PC-9 (cell line): ENCODE data around the gene RPL36A. TPM values are rescaled to one million over a fixed set of nuclear protein-coding genes. Genes with fewer than 3 reads are reported as not detected.

Experiments used
- BruUV-seq: library from RNA; stranded (reverse); fragments of 400-500 nt; replicated peaks from 2 replicates; lab custom pipeline; 2021; lab: Mats Ljungman, UMichigan
- CTCF ChIA-PET: fragments of 300-600 bp; sonication (Branson Sonifier 250); formaldehyde crosslinking; loops from one replicate; lab custom pipeline; 2022; ENCODE audit warnings: antibody characterized with exemption; lab: Charles Lee
- POLR2A ChIA-PET: fragments of 300-600 bp; sonication (Branson Sonifier 250); formaldehyde crosslinking; loops from one replicate; lab custom pipeline; 2022; ENCODE audit warnings: antibody characterized with exemption; ENCODE audit not compliant: unreplicated experiment; lab: Charles Lee
- DNase-seq, 2 experiments: peaks; one replicate each; pipeline versions ENCODE4 v3.0.0 to v3.0.0-alpha.2; 2015 to 2022; ENCODE audit warnings: mixed read lengths in 1 of 2
- H2AFZ ChIP-seq: fragments of 200-600 bp; sonication (generic); 2 replicates; pipeline ENCODE4 v1.8.1; 2017; ENCODE audit warnings: antibody characterized with exemption
- H3F3A ChIP-seq: fragments of 200-600 bp; sonication (generic); 2 replicates; pipeline ENCODE4 v1.8.1; 2017; ENCODE audit warnings: antibody characterized with exemption, mild to moderate bottlenecking, low read depth; ENCODE audit not compliant: insufficient read depth
- H3K27ac ChIP-seq: fragments of 200-600 bp; sonication (generic); 2 replicates; pipeline ENCODE4 v1.6.1; 2016; ENCODE audit warnings: mixed run types
- H3K27me3 ChIP-seq: fragments of 200-600 bp; sonication (generic); 2 replicates; pipeline ENCODE4 v1.6.1; 2016; ENCODE audit warnings: low read depth, mixed run types; ENCODE audit not compliant: insufficient read depth
- H3K36me3 ChIP-seq: fragments of 200-600 bp; sonication (generic); 2 replicates; pipeline ENCODE4 v1.6.1; 2016; ENCODE audit warnings: low read depth, mixed run types
- H3K4me1 ChIP-seq: fragments of 200-600 bp; sonication (generic); replicated peaks from 2 replicates; pipeline ENCODE4 v1.6.1; 2016; ENCODE audit warnings: mixed run types; ENCODE audit not compliant: insufficient read depth
- H3K4me2 ChIP-seq: fragments of 200-600 bp; sonication (generic); 2 replicates; pipeline ENCODE4 v1.6.1; 2017; ENCODE audit warnings: mixed run types
- H3K4me3 ChIP-seq: fragments of 200-600 bp; sonication (generic); 2 replicates; pipeline ENCODE4 v1.6.1; 2016; ENCODE audit warnings: mixed run types
- H3K79me2 ChIP-seq: fragments of 200-600 bp; sonication (generic); 2 replicates; pipeline ENCODE4 v1.6.1; 2017; ENCODE audit warnings: low read depth, mixed run types
- H3K9me2 ChIP-seq: fragments of 200-600 bp; sonication (generic); 2 replicates; pipeline ENCODE4 v1.8.1; 2017; ENCODE audit warnings: mild to moderate bottlenecking; ENCODE audit not compliant: insufficient read depth
- H3K9me3 ChIP-seq: fragments of 200-600 bp; sonication (generic); 2 replicates; pipeline ENCODE4 v1.8.1; 2016; ENCODE audit warnings: low read depth; ENCODE audit not compliant: insufficient read depth
- H4K20me1 ChIP-seq: fragments of 200-600 bp; sonication (generic); 2 replicates; pipeline ENCODE4 v1.8.1; 2017; ENCODE audit not compliant: insufficient read depth
- EZH2 ChIP-seq: fragments of 200-600 bp; sonication (generic); IDR thresholded peaks from 2 replicates; pipeline ENCODE4 v1.8.0; 2017; ENCODE audit warnings: antibody characterized with exemption, low read depth
- intact Hi-C: fragments of 100-400 bp; cut with micrococcal nuclease; formaldehyde crosslinking; loops from one replicate; pipeline ENCODE4 v1.10.0; 2022; ENCODE audit not compliant: unreplicated experiment
- total RNA-seq: library from RNA; stranded (reverse); gene quantifications from 2 replicates; pipeline ENCODE4 v1.2.3, GENCODE V29; 2021
- TF ChIP-seq, protein P1 (sequence below): fragments of 200-600 bp; sonication (generic); conservative IDR thresholded peaks from 2 replicates; pipeline ENCODE4 v1.6.1; 2017; ENCODE audit warnings: mixed run types, antibody characterized with exemption, mild to moderate bottlenecking, moderate library complexity

Gene RPL36A
- total RNA-seq, 1 experiment from 2014 or later = 299 TPM

DNA sequence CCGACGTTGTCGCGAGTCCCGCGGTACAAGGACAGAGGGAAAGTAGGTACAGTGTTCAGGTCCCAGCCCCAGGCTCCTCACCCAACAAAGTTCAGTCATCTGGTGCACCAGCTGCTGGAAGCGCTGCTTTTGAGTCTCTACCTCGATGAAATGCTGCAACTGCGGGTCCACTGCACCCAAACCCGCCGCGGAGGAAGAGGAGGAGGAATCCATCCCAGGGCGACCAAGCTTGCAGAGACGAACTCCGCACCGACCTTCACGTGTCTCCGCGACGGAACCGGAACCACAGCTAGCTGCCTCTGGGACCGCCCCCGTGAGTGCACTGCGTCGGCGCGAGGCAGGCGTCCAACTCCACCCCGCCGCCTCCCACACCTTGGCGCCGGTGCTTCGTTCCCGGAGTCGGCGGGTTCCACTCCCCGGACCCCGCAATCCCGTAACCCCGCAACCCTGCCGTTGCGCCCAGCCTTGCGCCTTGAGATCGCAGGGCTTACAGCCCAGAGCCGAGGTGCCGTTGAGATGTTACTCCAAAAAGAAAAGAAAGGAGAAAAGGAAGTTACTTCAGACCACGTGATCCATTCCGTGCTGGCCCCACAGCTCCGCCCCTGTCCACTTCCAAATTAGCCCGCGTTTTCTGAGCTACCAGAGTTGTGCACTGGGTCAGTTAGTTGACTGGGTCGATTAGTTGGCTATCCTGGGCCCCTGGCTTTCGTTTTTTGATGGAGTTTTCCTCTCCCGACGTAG, 42.2 kb upstream of the RPL36A start, which contains the start of gene TIMM8A:
TSS of gene TIMM8A (minus strand) at position 291 of the 741 bp plus-strand sequence. CDS start at position 213, 78 bp downstream.
- Histone ChIP-seq H3K79me2 (peaks cover 35% of the 10 kb centered on the region), H3K4me1 (peaks cover 9% of the 10 kb centered on the region; the same call in 1 of the 2 replicates), H3K4me2 (peak within 1 kb of the TSS; percentile 86), H3F3A (no peaks in the 10 kb centered on the region), H2AFZ (peak within 1 kb of the TSS; percentile 95), H4K20me1 (peaks cover 3% of the 10 kb centered on the region; the same call in 1 of the 2 replicates), H3K9me3 (no peaks in the 10 kb centered on the region), H3K27me3 (no peaks in the 10 kb centered on the region), H3K9me2 (no peaks in the 10 kb centered on the region), H3K4me3 (peak within 1 kb of the TSS; percentile 93), H3K36me3 (peaks cover 4% of the 10 kb centered on the region; the same call in 1 of the 2 replicates), H3K27ac (peak within 1 kb of the TSS; percentile 64)
- ChIA-PET POLR2A (interaction anchor here (0.5 kb wide), 1 partner anchor 332 kb away, joined by 8 read pairs; no protein-coding TSS in a partner anchor), CTCF (no interaction called here)
- intact Hi-C loops = loop anchor here (5.0 kb wide), 1 partner anchor 44 kb away; the partner anchor contains the start of gene RPL36A
- TF ChIP-seq, protein P1, sequence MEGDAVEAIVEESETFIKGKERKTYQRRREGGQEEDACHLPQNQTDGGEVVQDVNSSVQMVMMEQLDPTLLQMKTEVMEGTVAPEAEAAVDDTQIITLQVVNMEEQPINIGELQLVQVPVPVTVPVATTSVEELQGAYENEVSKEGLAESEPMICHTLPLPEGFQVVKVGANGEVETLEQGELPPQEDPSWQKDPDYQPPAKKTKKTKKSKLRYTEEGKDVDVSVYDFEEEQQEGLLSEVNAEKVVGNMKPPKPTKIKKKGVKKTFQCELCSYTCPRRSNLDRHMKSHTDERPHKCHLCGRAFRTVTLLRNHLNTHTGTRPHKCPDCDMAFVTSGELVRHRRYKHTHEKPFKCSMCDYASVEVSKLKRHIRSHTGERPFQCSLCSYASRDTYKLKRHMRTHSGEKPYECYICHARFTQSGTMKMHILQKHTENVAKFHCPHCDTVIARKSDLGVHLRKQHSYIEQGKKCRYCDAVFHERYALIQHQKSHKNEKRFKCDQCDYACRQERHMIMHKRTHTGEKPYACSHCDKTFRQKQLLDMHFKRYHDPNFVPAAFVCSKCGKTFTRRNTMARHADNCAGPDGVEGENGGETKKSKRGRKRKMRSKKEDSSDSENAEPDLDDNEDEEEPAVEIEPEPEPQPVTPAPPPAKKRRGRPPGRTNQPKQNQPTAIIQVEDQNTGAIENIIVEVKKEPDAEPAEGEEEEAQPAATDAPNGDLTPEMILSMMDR = no peak
- TF ChIP-seq EZH2 = no peak
- TSS peak; percentile 96 for BruUV-seq
- DNase-seq = peak; percentile 62 to 74

DNA sequence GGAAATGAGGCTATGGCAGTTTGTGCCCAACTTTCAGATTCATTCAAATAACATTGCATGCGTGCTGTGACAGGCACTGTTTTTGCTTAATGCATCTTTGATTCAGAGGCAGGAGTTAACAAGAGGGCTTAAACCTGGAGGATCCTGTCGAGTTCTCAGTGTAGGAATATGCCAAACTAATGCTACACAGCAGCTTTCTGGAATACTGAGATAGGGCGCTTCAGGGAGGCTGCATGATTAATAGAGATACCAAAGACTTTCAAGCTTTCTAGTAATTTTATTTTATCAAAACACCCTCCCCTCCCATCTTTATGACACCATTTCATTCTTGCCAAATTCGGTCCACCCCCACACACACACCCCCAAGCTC, 41.6 kb upstream of the RPL36A start:
- POLR2A ChIA-PET = interaction anchor here (0.5 kb wide), 1 partner anchor 333 kb away, joined by 8 read pairs; no protein-coding TSS in a partner anchor
- peak overlapping the region; percentile 95 for H2AFZ ChIP-seq
- no TSS peak for BruUV-seq

GRCh38 chrX:101357166-101357795, 33.5 kb upstream of the RPL36A start:
- no peak for DNase-seq
- Histone ChIP-seq H3K9me3 (no peaks in the 10 kb centered on the region), H3K27ac (no peak overlapping the region), H4K20me1 (no peaks in the 10 kb centered on the region), H3K4me3 (no peak overlapping the region), H3K27me3 (no peaks in the 10 kb centered on the region), H3K4me2 (no peak overlapping the region), H3K9me2 (no peaks in the 10 kb centered on the region), H3K36me3 (no peaks in the 10 kb centered on the region), H3K4me1 (no peaks in the 10 kb centered on the region), H3K79me2 (no peaks in the 10 kb centered on the region), H3F3A (no peaks in the 10 kb centered on the region), H2AFZ (no peak overlapping the region)
- no peak for TF ChIP-seq EZH2
- TF ChIP-seq, protein P1 = peak; percentile 39; the same call in 1 of the 2 replicates
- CTCF ChIA-PET = no interaction called here
- no TSS peak for BruUV-seq
- POLR2A ChIA-PET = no interaction called here
- intact Hi-C loops = no loop called here

More for the DNA sequence above, 41.6 kb upstream of the RPL36A start:
- Histone ChIP-seq H3K36me3 (peaks cover 4% of the 10 kb centered on the region; the same call in 1 of the 2 replicates), H3K9me2 (no peaks in the 10 kb centered on the region), H3K27ac (no peak overlapping the region), H3K4me1 (peaks cover 9% of the 10 kb centered on the region; the same call in 1 of the 2 replicates), H3K27me3 (no peaks in the 10 kb centered on the region), H3K79me2 (peaks cover 35% of the 10 kb centered on the region), H3K4me3 (peak overlapping the region; percentile 93), H3K4me2 (peak overlapping the region; percentile 86), H3F3A (no peaks in the 10 kb centered on the region), H3K9me3 (no peaks in the 10 kb centered on the region), H4K20me1 (peaks cover 3% of the 10 kb centered on the region; the same call in 1 of the 2 replicates)
- TF ChIP-seq, protein P1 = no peak
- TF ChIP-seq EZH2 = no peak
- intact Hi-C loops = loop anchor here (5.0 kb wide), 1 partner anchor 43 kb away; the partner anchor contains the start of gene RPL36A
- no peak for DNase-seq
- CTCF ChIA-PET = no interaction called here
